ENCODE results near the gene PRSS12.
"Not testable (repeated sequence)": the region's sequence is repeated elsewhere in the genome, so short reads cannot be mapped to it uniquely, and the experiment has no call there.

Gene PRSS12

DNA sequence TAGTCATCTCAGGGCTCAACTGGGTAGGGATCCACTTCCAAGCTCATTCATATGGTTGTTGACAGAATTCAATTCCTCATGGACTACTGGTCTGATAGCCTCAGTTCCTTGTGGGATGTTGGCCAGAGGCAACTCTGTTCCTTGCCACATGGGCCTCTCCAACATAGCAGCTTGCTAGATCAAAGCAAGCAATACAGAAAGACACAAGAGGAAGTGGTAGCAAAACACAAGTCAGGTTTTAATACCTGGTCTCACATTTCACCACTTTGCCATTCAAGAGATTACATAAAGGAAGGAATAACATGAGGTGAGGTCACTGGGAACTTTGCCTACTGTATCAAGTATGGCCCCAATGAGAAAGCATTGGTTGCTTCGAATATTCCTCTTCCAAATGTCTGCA lies 79.2 kb downstream of the PRSS12 start:
- DNase-seq = no peak

DNA sequence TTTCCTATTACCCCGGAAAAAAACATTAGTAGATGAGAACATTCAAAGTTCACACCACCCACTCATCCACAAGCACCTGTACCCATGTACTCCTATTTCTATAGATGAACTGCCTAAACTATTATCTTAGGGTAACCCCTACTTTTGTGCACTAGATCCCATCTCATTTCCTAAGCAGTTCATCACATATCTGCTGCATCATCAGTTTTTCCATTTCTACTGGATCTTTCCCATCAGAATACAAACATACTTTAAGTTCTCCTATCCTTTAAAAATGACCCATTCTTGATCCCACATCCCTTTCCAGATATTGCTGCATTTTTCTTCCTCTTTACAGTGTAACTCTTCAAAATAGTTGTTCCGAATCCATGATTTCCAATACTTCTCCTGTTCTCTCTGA lies 81.0 kb downstream of the PRSS12 start:
- no peak for DNase-seq

GRCh38 chr4:118270492-118270891 lies 82.3 kb downstream of the PRSS12 start:
- DNase-seq = peak; percentile 80

GRCh38 chr4:118268780-118269179 lies 84.0 kb downstream of the PRSS12 start:
- no peak for DNase-seq

- not testable (repeated sequence) for DNase-seq
Observed at GRCh38 chr4:118266145-118266496, 86.7 kb downstream of the PRSS12 start.

DNA sequence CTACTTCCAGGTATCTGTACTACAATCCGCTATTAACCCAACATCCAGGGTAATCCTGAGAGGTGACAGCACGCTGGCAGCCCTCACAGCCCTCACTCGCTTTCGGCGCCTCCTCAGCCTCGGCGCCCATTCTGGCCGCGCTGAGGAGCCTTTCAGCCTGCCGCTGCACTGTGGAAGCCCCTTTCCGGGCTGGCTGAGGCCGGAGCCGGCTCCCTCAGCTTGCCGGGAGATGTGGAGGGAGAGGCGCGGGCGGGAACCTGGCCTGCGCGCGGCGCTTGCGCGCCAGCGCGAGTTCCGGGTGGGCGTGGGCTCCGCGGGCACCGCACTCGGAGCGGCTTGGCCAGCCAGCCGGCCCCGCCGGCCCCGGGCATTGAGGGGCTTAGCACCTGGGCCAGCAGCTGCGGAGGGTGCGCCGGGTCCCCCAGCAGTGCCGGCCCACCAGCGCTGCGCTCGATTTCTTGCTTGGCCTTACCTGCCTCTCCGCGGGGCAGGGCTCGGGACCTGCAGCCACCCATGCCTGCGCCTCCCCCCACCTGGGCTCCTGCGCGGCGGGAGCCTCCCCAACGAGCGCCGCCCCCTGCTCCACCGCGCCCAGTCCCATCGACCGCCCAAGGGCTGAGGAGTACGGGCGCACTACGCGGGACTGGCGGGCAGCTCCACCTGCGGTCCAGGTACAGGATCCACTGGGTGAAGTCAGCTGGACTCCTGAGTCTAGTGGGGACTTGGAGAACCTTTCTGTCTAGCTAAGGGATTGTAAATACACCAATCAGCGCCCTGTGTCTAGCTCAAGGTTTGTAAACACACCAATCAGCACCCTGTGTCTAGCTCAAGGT lies 87.3 kb downstream of the PRSS12 start:
- DNase-seq = peak; percentile 77

GRCh38 chr4:118264096-118264495 lies 88.7 kb downstream of the PRSS12 start:
- DNase-seq = no peak

GRCh38 chr4:118260309-118260708 lies 92.5 kb downstream of the PRSS12 start:
- DNase-seq = no peak

- DNase-seq = no peak
Observed at GRCh38 chr4:118259111-118259510, 93.7 kb downstream of the PRSS12 start.

DNA sequence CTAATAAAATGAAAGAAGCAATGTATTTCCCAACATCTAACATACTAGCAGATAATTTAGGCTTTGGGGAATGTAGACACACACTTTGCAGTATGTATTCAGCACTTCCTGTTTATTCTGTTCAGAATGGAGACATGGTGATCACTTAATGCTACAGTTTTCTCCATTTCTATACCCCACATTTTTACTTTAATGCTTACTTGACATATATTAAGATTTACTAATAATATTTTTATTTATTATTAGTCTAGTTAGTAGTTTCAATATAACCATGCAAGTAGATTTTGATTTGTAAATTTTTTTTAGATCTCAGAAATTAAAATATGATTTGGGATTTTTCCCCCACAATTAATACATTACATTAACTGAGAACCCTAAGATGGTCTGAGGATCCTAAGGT lies 98.4 kb downstream of the PRSS12 start:
- DNase-seq = no peak

DNA sequence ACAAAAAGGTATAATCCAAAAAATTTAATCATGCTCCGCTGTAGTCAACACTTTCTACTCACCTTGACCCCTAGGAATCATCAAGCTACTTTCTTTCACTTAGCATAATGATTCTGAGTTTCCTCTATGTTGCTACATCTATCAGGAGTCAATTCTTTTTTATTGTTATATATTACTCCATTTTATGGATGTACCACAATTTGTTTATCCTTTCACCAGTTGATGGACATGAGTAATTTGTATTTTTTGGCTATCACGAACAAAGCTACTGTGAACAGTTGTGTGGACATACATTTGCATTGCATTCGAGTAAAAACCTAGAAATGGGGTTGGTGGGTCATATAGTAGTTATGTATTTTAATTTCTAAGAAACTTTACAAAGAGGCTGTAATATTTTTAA lies 102.9 kb downstream of the PRSS12 start:
- DNase-seq = no peak

DNA sequence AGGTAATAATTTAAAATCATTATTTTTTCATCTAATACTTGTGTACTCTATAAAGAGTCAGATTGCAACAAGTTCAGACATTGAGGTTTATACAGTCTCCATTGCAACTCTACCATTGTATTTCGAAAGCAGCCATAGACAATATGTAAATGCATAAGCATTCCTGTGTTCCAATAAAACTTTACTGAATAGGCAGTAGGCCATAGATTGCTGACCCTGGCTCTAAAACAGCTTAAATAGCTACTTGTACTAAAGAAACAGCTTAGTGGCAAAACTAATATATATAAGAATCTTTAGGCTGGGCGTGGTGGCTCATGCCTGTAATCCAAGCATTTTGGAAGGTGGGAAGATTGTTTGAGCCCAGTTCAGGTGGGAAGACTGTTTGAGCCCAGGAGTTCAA lies 115.3 kb downstream of the PRSS12 start:
- DNase-seq = no peak

GRCh38 chr4:118235566-118236120 lies 117.2 kb downstream of the PRSS12 start:
- DNase-seq = no peak
